GM13977 (cell line): ENCODE measurements around the gene TEPSIN.
A peak's percentile ranks its signal among the peaks of the same experiment; 100 is the strongest.

Source experiments
- DNase-seq: peaks from one replicate; pipeline ENCODE4 v3.0.0; 2012; ENCODE audit warnings: low spot score
- in situ Hi-C: fragments of 300-500 bp; cut with MboI; formaldehyde crosslinking; loops from one replicate; pipeline ENCODE4 v1.12.0; 2022; ENCODE audit warnings: low sequenced_read_pairs, low pct_unique_long_range_greater_than_20kb, mixed read lengths, inconsistent platforms; ENCODE audit not compliant: unreplicated experiment
- TF ChIP-seq, protein P1 (sequence below): IDR thresholded peaks from 2 replicates; pipeline ENCODE4 v1.5.1; 2012; ENCODE audit warnings: mild to moderate bottlenecking, control low read depth; ENCODE audit not compliant: insufficient read depth; ENCODE audit errors: extremely low read depth, missing control alignments

Gene TEPSIN

GRCh38 chr17:81254955-81255717 is 16.3 kb upstream of the TEPSIN start:
- TF ChIP-seq, protein P1, sequence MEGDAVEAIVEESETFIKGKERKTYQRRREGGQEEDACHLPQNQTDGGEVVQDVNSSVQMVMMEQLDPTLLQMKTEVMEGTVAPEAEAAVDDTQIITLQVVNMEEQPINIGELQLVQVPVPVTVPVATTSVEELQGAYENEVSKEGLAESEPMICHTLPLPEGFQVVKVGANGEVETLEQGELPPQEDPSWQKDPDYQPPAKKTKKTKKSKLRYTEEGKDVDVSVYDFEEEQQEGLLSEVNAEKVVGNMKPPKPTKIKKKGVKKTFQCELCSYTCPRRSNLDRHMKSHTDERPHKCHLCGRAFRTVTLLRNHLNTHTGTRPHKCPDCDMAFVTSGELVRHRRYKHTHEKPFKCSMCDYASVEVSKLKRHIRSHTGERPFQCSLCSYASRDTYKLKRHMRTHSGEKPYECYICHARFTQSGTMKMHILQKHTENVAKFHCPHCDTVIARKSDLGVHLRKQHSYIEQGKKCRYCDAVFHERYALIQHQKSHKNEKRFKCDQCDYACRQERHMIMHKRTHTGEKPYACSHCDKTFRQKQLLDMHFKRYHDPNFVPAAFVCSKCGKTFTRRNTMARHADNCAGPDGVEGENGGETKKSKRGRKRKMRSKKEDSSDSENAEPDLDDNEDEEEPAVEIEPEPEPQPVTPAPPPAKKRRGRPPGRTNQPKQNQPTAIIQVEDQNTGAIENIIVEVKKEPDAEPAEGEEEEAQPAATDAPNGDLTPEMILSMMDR, result no peak
- in situ Hi-C loops, result no loop called here
- no peak for DNase-seq

DNA sequence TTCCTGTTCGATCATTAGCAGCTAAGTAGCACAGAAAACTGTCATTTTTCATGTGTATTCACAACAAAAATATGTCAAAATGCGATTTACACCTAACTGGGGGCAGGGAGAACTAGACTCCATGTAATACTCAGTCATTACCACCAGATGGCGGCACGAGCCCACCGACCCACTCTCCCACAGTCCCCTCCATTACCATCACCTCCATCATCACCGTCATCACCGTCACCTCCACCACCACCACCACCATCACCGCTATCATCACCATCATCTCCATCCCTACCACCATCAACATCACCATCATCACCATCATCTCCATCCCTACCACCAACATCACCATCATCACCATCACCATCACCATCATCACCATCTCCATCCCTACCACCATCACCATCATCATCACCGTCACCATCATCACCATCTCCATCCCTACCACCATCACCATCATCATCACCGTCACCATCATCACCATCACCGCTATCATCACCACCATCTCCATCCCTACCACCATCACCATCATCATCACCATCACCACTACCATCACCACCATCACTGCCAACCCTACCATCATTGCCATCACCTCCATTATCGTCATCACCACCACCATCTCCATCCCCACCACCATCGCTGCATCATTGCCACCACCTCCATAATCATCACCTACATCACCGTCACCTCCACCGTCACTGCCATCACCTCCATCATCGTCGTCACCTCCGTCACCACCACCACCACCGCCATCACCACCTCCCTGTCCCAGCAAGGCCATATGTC is 14.7 kb upstream of the TEPSIN start:
- in situ Hi-C loops, result no loop called here
- DNase-seq, result peak; percentile 80
- TF ChIP-seq, protein P1, result peak; percentile 70

GRCh38 chr17:81252987-81253329 is 14.1 kb upstream of the TEPSIN start:
- TF ChIP-seq, protein P1, result no peak
- in situ Hi-C loops, result no loop called here
- no peak for DNase-seq

- DNase-seq, result no peak
- TF ChIP-seq, protein P1, result no peak
- in situ Hi-C loops, result no loop called here
Measured at GRCh38 chr17:81252326-81252986, 13.6 kb upstream of the TEPSIN start.

DNA sequence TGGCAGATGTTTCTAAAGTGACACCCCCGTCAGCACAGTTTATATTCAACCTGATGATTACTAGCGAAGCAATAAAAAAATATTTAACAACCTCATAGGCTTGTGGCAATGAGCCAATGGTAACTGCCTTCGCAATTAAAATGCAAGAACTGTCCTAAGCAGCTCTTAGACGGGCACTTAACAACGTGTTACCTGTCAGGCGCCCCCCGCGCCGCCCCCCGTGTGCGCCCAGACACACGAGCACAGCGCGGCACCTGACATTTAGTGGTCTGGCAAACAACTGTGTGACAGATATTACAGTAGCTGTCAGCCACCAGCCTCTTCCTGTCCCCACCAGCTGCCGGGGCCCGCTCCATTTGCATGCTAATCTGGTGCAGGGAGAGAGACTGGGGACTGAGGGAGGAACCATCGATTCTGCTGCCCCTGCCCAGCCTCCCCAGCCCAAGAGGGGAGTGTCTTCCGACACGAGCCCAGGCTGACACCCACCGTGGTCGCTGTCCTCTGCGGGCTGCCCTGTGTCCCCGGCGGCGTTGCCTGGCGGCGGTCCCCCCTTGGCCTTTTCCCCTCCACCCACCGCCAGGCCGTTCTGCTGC is 12.9 kb upstream of the TEPSIN start:
- DNase-seq, result no peak
- in situ Hi-C loops, result no loop called here
- TF ChIP-seq, protein P1, result no peak

- in situ Hi-C loops, result no loop called here
- TF ChIP-seq, protein P1, result no peak
- DNase-seq, result no peak
Measured at GRCh38 chr17:81251094-81251708, 12.3 kb upstream of the TEPSIN start.
